HG03442 (cell line): ENCODE data around the gene SRRM1.
"Not testable (repeated sequence)": the region's sequence is repeated elsewhere in the genome, so short reads cannot be mapped to it uniquely, and the experiment has no call there.

ENCODE experiments used
- ATAC-seq: cut with Tn5 transposase; IDR thresholded peaks from one replicate; pipeline ENCODE4 v1.9.1; 2021; ENCODE audit warnings: mild to moderate bottlenecking, moderate library complexity; ENCODE audit not compliant: unreplicated experiment

Gene SRRM1

DNA sequence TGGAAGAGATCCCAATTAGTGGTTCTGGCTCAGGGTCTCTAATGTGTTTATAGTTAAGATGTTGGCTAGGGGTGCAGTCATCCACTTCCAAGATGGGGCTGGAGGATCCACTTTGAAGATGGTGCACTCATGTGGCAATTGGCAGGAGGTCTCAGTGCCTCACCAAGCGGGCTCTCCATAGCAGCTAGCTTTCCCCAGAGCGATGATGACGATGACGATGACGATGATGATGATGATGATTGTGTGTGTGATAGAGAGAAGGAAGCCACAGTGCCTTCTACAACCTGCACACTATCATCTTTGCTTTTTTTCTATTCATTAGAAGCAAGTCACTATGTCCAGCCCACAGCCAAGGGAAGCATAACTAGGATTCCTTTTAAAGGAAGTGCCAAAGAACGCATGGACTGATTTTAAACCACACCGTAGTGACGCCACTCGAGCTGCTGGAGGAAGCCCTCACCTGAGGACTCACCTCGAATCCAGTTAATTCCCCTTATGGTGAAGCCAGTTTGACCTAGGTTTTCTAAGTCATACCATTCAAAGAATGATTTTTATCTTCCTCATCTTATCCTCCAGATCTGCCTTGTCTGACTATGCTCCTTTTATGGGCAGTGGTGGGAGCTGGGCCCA, 49.4 kb downstream of the SRRM1 start:
- ATAC-seq: no peak

DNA sequence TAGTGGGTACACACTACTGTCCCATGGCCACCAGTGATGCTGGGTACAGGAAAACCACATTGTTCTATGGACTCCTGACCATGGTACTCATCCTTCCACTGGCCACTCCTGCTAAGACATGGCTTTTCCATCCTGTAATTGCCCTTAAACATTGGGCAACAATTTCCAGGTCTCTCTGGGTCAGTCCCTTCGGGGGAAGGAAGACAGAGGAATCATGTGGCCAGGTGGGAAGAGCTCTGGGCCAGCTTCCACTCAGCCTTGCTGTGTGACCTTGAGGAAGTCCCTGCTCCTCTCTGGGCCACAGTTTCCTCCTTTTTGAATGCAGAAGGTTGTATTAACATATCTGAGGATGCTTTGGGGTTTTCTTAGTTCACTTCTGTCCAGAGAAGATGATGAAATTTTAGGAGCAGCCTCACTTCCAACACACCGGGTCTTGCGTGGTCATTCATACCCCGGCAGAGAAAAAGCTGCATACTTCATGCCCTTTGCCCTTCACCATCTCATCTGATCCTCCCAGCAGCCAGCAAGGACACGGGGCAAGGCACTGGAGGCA, 50.8 kb downstream of the SRRM1 start:
- no peak for ATAC-seq

DNA sequence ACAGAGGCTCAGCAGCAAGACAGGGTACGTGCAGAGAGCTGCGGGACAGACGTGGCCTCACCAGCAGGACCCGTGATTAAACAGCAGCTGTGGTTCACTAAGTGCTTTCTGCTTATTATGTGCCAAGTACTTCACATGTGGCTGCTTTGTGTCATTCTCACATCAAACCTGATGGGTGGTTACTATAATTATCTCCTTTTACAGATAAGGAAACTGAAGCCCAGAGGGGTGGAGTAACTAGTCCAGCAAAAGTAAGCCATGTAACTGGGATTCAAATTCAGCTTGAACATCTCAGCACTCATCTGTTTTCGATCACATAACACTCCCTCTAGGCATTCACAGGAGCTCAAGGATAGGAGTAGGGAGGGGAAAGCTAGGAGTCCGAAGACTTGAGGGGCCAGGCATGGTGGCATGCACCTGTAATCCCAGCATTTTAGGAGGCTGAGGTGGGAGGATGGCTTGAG, 51.3 kb downstream of the SRRM1 start:
- ATAC-seq: peak; percentile 49

DNA sequence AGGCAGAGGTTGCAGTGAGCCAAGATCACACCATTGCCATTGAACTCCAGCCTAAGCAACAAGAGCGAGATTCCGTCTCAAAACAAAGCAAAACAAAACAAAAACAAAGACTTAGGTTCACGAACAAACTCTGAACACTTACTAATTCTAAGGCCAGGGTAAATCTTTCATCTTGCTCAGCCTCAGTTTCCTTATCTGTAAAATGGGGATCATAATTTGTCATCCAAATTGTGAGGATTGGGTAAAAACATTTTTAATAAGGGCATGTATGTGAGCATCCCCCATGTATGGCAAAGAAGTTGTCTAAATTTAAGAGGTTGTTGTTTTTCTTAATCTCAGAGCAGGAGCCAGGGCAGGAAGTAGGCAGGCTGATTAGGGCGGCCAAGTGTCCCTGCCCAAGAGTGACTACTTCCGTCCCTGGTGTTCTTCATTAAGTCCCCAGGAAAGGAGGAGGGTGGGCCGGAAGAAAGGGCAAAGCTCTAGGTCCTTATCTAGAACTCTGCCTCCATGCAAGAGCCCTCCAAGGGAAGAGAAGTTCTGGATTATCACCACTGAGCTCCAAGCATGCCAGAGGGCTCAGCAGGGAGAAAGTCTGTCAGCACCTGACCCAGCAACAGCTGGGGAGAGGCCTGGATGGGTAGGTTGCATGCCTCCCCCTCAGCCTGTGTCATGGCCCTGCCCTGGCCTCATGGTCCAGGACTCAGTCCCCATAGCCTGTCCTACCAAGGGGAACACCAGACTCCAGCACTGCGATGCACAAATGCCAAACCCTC, 52.3 kb downstream of the SRRM1 start:
- no peak for ATAC-seq

DNA sequence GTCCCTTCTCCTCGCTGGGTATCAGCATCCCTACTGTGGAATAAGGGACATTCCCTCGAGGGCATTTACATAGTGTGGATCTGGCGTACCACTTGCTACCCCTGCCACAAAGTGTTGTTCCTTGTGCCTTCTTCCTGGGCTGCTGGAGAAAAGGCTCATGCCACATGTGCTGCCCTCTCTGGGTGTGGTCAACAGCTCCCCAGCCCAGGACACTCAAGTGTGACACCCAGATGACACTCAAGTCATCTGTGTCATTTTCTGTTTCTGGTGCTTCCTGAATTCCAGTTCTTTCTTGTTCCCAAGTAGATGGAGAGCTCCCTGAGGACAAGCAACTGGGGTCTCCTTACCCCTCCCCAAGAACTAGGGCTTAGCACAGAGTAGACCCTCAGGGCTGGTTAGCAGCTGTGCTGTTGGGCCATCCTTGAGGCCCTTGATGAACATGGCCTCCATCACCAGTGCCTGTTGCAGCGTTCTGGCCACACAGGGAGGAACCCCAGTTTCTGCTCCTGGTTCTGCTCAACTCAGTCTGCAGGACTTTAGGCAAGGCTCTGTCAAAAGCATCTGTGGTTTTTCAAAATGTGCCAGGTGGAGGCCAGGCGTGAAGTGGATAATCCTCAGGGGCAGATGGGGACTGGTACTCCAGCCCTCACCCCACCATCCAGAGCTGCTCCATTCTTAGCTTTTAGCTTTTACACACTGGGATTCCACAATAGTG, 53.1 kb downstream of the SRRM1 start:
- no peak for ATAC-seq

DNA sequence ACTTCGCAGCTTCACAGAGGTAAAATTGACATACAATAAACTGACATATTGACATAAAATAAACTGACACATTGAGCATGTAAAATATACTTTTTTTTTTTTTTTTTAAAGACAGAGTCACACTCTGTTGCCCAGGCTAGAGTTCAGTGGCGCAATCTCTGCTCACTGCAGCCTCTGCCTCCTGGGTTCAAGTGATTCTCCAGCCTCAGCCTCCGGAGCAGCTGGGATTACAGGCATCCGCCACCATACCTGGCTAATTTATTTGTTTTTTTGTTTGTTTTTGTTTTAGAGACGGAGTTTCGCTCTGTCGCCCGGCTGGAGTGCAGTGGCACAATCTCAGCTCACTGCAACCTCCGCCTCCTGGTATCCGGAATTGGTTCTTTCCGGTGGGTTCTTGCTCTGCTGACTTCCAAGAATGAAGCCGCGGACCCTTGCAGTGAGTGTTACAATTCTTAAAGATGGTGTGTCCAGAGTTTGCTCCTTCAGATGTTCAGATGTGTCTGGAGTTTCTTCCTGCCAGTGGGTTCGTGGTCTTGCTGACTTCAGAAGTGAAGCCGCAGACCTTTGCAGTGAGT, 53.7 kb downstream of the SRRM1 start:
- ATAC-seq: no peak

DNA sequence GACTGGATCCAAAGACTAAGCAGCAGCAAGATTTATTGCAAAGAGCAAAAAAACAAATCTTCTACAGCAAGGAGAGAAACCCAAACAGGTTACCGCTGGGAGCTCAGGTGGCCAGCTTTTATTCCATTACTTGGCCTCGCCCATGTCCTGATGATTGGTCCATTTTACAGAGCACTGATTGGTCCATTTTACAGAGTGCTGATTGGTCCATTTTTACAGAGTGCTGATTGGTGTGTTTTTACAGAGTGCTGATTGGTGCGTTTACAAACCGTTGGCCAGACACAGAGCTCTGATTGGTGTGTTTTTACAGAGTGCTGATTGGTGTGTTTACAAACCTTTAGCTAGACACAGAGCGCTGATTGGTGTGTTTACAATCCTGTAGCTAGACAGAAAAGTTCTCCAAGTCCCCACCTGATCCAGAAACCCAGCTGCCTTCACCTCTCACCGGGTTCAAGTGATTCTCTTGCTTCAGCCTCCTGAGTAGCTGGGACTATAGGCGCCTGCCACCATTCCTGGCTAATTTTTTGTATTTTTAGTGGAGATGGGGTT, 54.4 kb downstream of the SRRM1 start:
- ATAC-seq: not testable (repeated sequence)

DNA sequence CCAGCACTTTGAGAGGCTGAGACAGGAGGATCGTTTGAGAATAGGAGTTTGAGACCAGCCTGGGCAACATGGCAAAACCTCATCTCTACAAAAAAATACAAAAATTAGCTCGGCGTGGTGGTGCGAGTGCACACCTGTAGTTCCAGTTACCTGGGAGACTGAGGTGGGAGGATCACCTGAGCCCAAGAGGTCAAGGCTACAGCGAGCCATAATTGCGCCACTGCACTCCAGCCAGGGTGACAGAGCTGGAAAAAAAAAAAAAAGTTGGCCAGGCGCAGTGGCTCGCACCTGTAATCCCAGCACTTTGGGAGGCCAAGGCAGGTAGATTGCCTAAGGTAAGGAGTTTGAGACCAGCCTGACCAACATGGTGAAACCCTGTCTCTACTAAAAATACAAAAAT, 55.2 kb downstream of the SRRM1 start:
- not testable (repeated sequence) for ATAC-seq

DNA sequence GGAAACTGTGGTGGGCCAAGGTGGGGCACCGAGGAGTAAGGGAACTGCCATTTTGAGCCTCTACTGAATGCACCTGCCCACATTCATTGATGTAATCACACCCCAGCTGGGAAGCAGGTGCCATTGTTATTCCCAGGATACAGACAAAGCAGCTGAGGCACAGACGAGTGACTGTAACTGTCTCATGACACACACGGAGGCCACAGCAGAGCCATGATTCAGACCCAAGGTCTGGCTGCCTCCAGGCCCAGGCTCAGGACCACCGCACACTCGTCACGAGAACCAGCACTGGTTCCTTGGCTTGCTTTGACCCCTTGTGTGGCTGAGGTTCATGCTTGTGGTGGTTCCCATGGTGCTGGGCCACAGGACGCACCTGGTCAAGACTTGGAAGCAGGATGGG, 56.5 kb downstream of the SRRM1 start:
- no peak for ATAC-seq

DNA sequence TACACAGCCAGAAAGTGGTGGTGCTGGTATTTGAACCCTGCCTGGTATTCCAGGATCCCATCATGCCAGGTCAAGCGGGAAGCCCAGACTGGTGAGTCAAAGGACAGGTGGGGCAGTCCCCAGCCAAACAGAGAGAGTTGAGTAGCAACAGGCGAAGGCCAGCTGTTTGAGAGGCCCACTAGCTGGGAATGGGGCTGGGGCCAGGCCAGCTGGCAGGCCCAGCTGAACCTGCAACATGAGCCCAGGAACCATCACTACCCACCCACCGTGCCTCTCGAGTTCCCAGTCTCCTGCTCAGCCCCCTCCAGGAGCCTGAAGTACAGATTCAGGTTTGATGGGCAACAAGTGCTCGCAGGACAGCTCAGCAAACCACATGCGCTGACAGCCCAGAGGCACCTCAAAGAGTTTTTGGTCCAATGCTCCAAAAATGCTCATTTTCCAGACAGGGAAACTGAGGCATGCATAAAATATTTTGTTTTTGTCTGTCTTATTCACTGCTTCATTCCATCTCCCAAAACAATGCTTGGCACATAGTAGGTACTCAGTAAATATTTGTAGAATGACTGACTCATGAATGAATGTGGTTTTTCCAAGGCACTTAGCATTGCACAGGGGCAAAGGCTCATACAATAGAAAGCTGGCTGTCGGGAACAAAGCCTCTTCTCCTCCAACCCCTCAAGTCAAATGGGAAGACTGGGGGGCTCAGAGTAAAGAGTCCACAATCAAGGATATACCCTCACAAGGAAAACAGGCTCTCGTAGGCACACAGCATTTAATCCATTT, 59.6 kb downstream of the SRRM1 start:
- no peak for ATAC-seq

DNA sequence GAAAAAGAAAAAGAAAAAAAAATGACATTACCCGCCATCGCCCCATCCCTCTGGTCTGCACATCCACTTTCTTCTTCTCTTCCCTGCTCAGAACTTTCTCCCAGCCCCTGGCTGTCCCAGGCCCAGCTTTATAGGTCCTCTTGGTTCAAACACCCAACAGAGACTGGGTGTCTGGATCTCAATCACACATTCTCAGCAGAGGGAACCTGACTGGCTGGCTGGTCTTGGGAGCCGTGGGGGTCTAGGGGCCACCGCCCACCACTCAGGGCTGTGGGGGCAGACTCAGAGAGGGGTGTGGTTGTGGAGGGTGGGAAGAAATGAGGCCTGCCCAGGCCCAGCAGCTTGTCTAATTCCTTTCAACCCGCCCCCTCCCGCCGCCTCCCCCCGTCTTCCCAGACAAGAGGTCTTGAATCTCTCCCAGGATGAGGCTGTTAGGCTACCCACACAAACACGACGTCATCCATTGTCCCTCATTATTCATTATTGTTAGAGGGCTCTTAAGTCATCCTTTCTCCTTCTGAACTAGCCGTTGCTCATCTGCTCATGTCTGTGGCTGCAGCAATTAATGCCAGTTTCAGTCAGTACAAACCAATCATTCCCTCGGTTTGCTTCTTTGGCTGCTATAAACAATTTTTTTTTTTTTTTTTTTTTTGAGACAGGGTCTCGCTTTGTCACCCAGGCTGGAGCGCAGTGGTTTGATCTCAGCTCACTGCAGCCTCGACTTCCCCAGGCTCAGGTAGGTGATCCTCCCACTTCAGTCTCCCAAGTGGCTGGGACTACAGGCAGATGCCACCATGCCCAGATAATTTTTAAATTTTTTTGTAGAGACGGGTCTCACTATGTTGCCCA, 61.5 kb downstream of the SRRM1 start:
- no peak for ATAC-seq

DNA sequence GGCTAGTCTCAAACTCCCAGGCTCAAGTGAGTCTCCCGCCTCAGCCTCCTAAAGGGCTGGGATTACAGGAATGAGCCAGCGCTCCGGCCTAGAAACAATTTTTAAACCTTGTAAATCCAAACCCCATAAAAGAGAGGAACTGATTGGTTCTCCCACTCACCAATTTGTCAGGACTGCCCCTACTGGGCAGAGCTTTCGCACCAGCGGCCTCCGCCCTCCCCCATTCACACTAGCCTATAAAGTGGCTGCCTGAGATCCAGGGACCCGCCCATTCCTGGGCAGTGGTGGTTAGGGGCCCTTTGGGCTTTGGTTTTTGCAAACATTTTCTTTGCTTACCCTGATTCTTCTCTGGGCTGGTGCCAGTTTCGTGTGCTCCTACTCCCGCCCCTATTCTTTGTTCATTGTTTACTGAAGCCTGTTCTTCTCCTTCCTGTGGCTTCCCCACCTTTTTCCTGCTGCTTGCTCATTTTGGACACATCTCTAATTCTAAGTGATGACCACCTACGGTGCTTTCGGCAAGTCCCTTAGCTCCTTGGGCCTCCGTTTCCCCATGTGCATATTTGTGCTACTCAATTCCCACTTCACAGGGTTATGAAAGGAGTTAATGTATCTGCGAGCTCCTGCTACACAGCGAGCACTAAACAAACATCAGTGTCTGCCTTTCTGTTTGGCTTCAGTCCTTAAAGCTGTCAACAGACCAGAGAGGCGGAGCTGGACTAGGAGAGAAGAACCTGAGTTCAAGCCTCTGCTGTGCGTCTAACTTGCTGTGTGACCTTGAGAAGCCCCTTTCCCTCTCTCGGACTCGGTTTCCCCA, 62.4 kb downstream of the SRRM1 start:
- peak; percentile 77 for ATAC-seq

DNA sequence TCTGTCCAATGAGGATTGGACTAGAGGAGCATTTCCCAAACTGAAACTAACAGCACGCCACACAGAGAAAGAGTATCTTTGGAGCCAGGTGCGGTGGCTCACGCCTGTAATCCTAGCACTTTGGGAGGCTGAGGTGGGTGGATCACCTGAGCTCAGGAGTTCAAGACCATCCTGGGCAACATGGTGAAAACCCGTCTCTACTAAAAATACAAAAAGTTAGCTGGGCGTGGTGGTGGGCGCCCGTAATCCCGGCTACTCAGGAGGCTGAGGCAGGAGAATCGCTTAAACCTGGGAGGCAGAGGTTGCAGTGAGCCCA, 62.9 kb downstream of the SRRM1 start:
- not testable (repeated sequence) for ATAC-seq

DNA sequence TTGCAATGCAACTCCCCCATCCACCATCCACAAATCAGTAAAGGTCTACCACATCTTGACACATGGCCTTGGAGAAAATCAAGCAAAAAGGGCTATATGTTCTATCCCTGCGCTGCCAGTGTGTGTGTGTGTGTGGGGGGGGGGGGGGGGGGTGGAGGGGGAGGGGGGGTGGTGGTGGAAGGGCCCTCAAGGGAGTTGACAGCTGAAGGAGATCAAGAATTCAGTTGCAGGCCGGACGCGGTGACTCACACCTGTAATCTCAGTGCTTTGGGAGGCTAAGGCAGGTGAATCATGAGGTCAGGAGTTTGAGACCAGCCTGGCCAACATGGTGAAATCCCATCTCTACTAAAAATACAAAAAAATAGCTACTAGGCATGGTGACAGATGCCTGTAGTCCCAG, 64.6 kb downstream of the SRRM1 start:
- no peak for ATAC-seq

DNA sequence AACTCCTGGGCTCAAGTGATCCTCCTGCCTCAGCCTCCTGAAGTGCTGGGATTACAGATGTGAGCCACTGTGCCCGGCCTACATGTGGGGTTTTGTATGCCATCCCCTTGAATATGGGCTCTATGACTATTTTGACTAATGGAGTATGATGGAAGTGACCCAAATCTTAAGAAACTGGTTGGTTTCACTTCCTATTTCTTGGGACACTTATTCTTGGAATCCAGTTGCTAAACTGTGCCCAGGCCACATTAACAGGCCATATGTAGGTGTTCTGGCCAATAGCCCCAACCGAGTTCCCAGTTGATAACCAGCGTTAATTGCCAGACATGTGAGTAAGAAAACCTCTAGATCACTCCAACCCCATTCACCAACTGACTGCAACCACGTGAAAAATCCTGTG, 65.8 kb downstream of the SRRM1 start:
- no peak for ATAC-seq

DNA sequence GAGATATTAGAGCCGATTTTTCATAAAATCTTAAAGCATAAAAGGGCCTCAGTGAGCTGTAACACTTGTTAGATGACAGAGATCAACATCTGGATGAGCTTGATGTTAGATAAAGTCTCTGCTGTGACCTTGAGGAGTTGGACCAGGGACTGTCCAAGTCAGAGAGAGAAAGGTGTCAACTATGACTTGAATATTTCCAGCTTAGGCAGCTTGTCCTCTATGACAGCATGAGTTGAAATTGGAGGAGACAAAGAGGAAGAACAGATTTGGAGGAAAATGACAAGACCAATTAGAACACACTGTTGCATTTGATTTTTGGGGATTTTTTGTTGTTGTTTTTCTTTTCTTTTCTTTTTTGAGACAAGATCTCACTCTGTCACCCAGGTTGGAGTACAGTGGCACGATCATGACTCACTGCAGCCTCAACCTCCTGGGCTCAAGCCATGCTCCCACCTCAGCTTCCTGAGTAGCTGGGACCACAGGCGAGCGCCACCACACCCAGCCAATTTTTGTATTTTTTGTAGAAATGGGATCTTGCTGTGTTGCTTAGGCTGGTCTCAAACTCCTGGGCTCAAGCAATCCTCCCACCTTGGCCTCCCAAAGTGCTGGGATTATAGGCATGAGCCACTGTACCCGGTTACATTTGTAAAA, 66.8 kb downstream of the SRRM1 start:
- ATAC-seq: no peak

DNA sequence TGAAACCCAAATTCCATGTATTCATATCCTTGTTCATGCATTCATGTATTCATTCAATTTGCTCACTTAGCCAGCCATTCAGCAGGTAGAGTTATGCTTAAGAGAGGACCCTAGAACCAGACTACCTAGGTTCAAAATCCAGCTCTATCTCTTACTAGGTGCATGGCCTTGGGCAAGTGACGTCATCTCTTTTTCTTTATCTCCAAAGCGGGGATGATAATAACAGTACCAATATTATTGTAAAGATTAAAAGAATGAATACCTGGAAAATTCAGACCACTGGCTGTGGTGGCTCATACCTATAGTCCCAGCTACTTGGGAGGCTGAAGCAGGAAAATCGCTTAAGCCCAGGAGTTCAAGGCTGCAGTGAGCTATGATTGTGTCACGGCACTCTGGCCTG, 68.2 kb downstream of the SRRM1 start:
- ATAC-seq: no peak

DNA sequence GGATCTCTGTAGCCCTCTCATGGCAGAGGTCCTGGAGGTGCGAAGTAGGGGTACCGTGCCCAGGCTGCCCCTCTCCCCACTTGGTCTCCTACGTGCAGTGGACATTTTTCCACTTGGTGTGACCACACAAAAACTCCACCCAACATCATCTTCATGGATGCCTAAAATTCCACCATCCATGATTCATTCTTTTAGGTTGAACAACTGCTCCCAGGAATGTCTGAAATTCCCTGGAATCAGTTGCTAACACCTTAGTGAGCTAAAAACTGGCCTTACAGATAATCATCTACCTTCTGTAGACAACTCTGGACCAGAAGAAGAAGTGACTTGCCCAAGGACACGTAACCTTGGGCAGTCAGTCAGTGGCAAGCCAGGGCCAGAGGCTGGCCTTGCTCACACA, 70.1 kb downstream of the SRRM1 start:
- ATAC-seq: no peak
